Keratinocyte (primary cell): ENCODE measurements around the gene PIP4K2B. TPM values are rescaled to one million over a fixed set of nuclear protein-coding genes. Genes with fewer than 3 reads are reported as not detected.
A peak's percentile ranks its signal among the peaks of the same experiment; 100 is the strongest.

Source experiments
- DNase-seq: peaks from one replicate; pipeline ENCODE4 v3.0.0-alpha.2; 2011; ENCODE audit warnings: low read depth, missing footprints, low spot score
- FAIRE-seq: peaks from 2 replicates; lab custom pipeline; 2011; peaks lifted over from hg19 to GRCh38; lab: Jason Lieb, UNC
- H2AFZ ChIP-seq: 2 replicates; pipeline ENCODE4 v1.6.0; 2012; ENCODE audit warnings: low read length, control low read depth, inconsistent platforms; ENCODE audit not compliant: control insufficient read depth
- H3K27ac ChIP-seq: 2 replicates; pipeline ENCODE4 v1.5.1; 2011; ENCODE audit warnings: low read length; ENCODE audit not compliant: control insufficient read depth, insufficient read depth
- H3K27me3 ChIP-seq: 3 replicates; pipeline ENCODE4 v1.6.0; 2011; ENCODE audit warnings: low read length; ENCODE audit not compliant: control insufficient read depth, insufficient read depth; ENCODE audit errors: extremely low read depth
- H3K36me3 ChIP-seq, 2 experiments: 2 replicates in 1 of 2; 3 replicates in 1 of 2; pipeline ENCODE4 v1.5.1; 2011; ENCODE audit warnings: low read length in 2 of 2, mild to moderate bottlenecking in 1 of 2; ENCODE audit not compliant: control insufficient read depth in 2 of 2, insufficient read depth in 2 of 2; ENCODE audit errors: extremely low read depth in 1 of 2
- H3K4me1 ChIP-seq: 3 replicates; pipeline ENCODE4 v1.5.1; 2011; ENCODE audit warnings: low read length; ENCODE audit not compliant: control insufficient read depth, insufficient read depth; ENCODE audit errors: extremely low read depth
- H3K4me2 ChIP-seq: 3 replicates; pipeline ENCODE4 v1.6.0; 2011; ENCODE audit warnings: low read depth, low read length; ENCODE audit not compliant: control insufficient read depth, insufficient read depth; ENCODE audit errors: extremely low read depth
- H3K4me3 ChIP-seq, 3 experiments: fragments of 200-600 bp in 1 of 3; sonication (generic) in 1 of 3; 2 replicates in 2 of 3; 3 replicates in 1 of 3; pipeline ENCODE4 v1.5.1; 2011 to 2016; ENCODE audit warnings: low read length in 3 of 3, mild to moderate bottlenecking in 3 of 3, control low read depth in 2 of 3, inconsistent platforms in 1 of 3, low read depth in 1 of 3, mixed read lengths in 1 of 3, mixed run types in 1 of 3, moderate library complexity in 1 of 3; ENCODE audit not compliant: control insufficient read depth in 2 of 3, insufficient read depth in 2 of 3; ENCODE audit errors: extremely low read depth in 1 of 3
- H3K79me2 ChIP-seq: 2 replicates; pipeline ENCODE4 v1.6.0; 2012; ENCODE audit warnings: low read length; ENCODE audit not compliant: control insufficient read depth, insufficient read depth
- H3K9ac ChIP-seq: 3 replicates; pipeline ENCODE4 v1.6.0; 2011; ENCODE audit warnings: low read length; ENCODE audit not compliant: control insufficient read depth, insufficient read depth; ENCODE audit errors: extremely low read depth
- H3K9me1 ChIP-seq: 3 replicates; pipeline ENCODE4 v1.6.0; 2011; ENCODE audit warnings: low read length; ENCODE audit not compliant: control insufficient read depth, insufficient read depth; ENCODE audit errors: extremely low read depth
- H3K9me3 ChIP-seq: 2 replicates; pipeline ENCODE4 v1.5.1; 2012; ENCODE audit warnings: low read depth, low read length; ENCODE audit not compliant: control insufficient read depth
- H4K20me1 ChIP-seq: 3 replicates; pipeline ENCODE4 v1.6.0; 2011; ENCODE audit warnings: low read length; ENCODE audit not compliant: control insufficient read depth, insufficient read depth; ENCODE audit errors: extremely low read depth
- EZH2 ChIP-seq: IDR thresholded peaks from one replicate; pipeline ENCODE4 v1.6.1; 2012; ENCODE audit warnings: inconsistent platforms, mild to moderate bottlenecking, low read length, moderate library complexity
- dilution Hi-C: fragments of 300-500 bp; cut with MboI; formaldehyde crosslinking; loops from one replicate; pipeline ENCODE4 v1.7.0; 2020; ENCODE audit warnings: low sequenced_read_pairs; ENCODE audit not compliant: extremely low pct_ligation_motif_present
- polyA minus RNA-seq, 3 experiments: library from RNA; depleted of rRNA, polyadenylated mRNA; stranded (reverse); fragments of >200 nt; gene quantifications; 1 replicate in 1 of 3; 2 replicates in 1 of 3; 3 replicates in 1 of 3; pipeline ENCODE4 v1.2.3, GENCODE V29; 2011
- polyA plus RNA-seq, 5 experiments: library from polyadenylated mRNA; depleted of rRNA in 3 of 5; stranded (reverse) in 3 of 5; stranded (forward) in 1 of 5; unstranded in 1 of 5; fragments of >200 nt; gene quantifications; 1 replicate in 1 of 5; 2 replicates in 3 of 5; 3 replicates in 1 of 5; pipeline versions ENCODE4 v1.2.1 to v1.2.3, GENCODE V29; 2011 to 2012; ENCODE audit warnings: missing spikeins in 2 of 5, low read depth in 1 of 5, low replicate concordance in 1 of 5
- TF ChIP-seq, protein P1 (sequence below), 3 experiments: IDR thresholded peaks in 1 of 3; conservative IDR thresholded peaks in 1 of 3; optimal IDR thresholded peaks in 1 of 3; 2 replicates in 2 of 3; 3 replicates in 1 of 3; pipeline versions ENCODE3 to v1.5.1; 2011; ENCODE audit warnings: low read length in 3 of 3, mild to moderate bottlenecking in 3 of 3, moderate library complexity in 2 of 3, control low read depth in 1 of 3, inconsistent platforms in 1 of 3; ENCODE audit not compliant: insufficient read depth in 2 of 3; ENCODE audit errors: extremely low read depth in 1 of 3

Gene PIP4K2B
- polyA plus RNA-seq, result 26.4 to 29.2 TPM (median 29.2 TPM) in 3 replicates
- polyA plus RNA-seq (2011; ENCODE audit: low read depth), result 9.8 TPM
- 23.8 and 24.4 TPM in 2 replicates for polyA plus RNA-seq (2011; cell fraction: cytosol; rRNA removed)
- 40.8 and 42.6 TPM in 2 replicates for polyA plus RNA-seq (2011; cell fraction: nucleus; rRNA removed)
- 7.6 and 31.4 TPM in 2 replicates for polyA plus RNA-seq (2012; ENCODE audit: low replicate concordance)
- polyA minus RNA-seq, result 64.5 to 72.1 TPM (median 67.2 TPM) in 3 replicates
- 27.4 TPM for polyA minus RNA-seq (2011; cell fraction: cytosol; rRNA and poly(A)+ RNA removed)
- polyA minus RNA-seq (2011; cell fraction: nucleus; rRNA and poly(A)+ RNA removed), result 12.5 and 27.8 TPM in 2 replicates

DNA sequence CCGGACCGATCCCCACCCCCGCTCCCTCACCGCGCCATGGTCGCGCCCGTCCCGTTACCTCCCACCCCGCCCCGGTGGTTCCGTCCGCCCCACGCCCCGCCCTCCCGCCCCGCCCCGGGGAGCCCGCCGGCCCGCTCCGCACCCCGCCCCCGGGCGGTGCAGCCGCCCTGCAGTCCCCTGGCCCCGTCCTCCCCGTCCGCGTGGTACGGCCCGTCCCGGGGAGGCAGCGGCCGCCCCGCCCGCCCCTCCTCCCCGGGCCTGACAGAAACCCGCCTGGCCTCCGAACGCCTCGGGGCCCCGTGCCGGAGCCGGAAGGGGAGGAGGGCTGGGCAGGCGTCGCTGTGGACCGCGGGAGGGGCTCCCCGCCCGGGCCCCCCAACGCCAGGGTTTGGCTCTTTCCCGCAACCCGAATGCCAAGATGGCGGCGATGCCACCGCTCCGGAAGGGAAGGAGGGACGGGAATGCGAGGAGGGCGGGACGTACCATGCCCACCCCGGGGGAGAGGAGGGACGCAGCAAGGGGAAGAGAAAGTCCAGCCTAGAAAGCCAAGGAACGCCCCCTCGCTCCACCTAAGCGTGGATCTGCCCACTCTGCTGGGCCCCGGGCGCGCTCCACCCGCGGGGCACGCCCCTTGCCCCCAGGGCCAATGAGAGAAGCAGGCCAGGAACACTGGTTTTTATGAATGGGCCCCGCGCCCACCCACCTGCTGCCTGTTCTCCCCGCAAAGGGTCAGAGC is at the start of gene PIP4K2B:
TSS of gene PIP4K2B (minus strand) at position 56 of the 736 bp plus-strand sequence. CDS start 132 bp downstream, outside the sequence.
- DNase-seq, result peak; percentile 78
- H3K4me2 ChIP-seq, result peak within 1 kb of the TSS; percentile 87
- no peaks in the 10 kb centered on the region for H3K9me3 ChIP-seq
- H3K9ac ChIP-seq, result peak within 1 kb of the TSS; percentile 86
- no peaks in the 10 kb centered on the region for H3K27me3 ChIP-seq
- H2AFZ ChIP-seq, result peak within 1 kb of the TSS; percentile 64
- H3K4me3 ChIP-seq, result peak within 1 kb of the TSS; percentile 81 to 90 (median 89)
- H3K79me2 ChIP-seq, result peaks cover 41% of the 10 kb centered on the region
- peak within 1 kb of the TSS; percentile 85 for H3K27ac ChIP-seq
- dilution Hi-C loops, result no loop called here
- H3K36me3 ChIP-seq, result peaks cover 16 to 17% of the 10 kb centered on the region in 2 experiments
- peaks cover 20% of the 10 kb centered on the region for H3K4me1 ChIP-seq
- no peaks in the 10 kb centered on the region for H4K20me1 ChIP-seq
- peaks cover 2% of the 10 kb centered on the region for H3K9me1 ChIP-seq
- TF ChIP-seq, protein P1, sequence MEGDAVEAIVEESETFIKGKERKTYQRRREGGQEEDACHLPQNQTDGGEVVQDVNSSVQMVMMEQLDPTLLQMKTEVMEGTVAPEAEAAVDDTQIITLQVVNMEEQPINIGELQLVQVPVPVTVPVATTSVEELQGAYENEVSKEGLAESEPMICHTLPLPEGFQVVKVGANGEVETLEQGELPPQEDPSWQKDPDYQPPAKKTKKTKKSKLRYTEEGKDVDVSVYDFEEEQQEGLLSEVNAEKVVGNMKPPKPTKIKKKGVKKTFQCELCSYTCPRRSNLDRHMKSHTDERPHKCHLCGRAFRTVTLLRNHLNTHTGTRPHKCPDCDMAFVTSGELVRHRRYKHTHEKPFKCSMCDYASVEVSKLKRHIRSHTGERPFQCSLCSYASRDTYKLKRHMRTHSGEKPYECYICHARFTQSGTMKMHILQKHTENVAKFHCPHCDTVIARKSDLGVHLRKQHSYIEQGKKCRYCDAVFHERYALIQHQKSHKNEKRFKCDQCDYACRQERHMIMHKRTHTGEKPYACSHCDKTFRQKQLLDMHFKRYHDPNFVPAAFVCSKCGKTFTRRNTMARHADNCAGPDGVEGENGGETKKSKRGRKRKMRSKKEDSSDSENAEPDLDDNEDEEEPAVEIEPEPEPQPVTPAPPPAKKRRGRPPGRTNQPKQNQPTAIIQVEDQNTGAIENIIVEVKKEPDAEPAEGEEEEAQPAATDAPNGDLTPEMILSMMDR (optimal IDR thresholded peaks at IDR 0.05 in 1 of 3, IDR thresholded peaks at IDR 0.05 in 1 of 3, conservative IDR thresholded peaks at IDR 0.05 in 1 of 3; ENCODE audit: extremely low read depth in 1 of 3, insufficient read depth in 2 of 3, low read length in 3 of 3), result no peak
- no peak for TF ChIP-seq EZH2
- no peak for FAIRE-seq

DNA sequence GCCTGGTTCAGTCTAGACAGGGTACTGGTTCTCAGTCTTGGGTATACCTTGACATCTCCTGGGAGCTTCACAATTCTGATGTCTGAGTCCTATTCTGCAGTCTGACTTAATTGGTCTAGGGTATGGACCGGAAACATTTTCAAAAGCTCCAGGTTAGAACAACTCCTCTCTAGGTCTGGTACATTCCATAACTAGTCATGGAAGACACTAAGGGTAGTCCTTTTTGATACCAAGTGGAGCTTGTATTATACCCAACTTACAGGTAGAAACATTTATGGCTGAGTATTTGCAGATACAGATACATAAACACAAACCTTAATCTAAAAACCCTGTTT is 49.2 kb upstream of the PIP4K2B start:
- no peak for FAIRE-seq
- no peak overlapping the region for H2AFZ ChIP-seq
- H4K20me1 ChIP-seq, result peaks cover 36% of the 10 kb centered on the region
- DNase-seq, result no peak
- H3K27ac ChIP-seq, result no peak overlapping the region
- H3K9me3 ChIP-seq, result no peaks in the 10 kb centered on the region
- peaks cover 36% of the 10 kb centered on the region for H3K79me2 ChIP-seq
- TF ChIP-seq, protein P1 (optimal IDR thresholded peaks at IDR 0.05 in 1 of 3, IDR thresholded peaks at IDR 0.05 in 1 of 3, conservative IDR thresholded peaks at IDR 0.05 in 1 of 3; ENCODE audit: extremely low read depth in 1 of 3, insufficient read depth in 2 of 3, low read length in 3 of 3), result no peak
- TF ChIP-seq EZH2, result no peak
- dilution Hi-C loops, result no loop called here
- peaks cover 18% of the 10 kb centered on the region for H3K4me1 ChIP-seq
- H3K9ac ChIP-seq, result no peak overlapping the region
- peaks cover 3% of the 10 kb centered on the region for H3K9me1 ChIP-seq
- H3K4me3 ChIP-seq, result no peak overlapping the region
- H3K36me3 ChIP-seq, result peaks cover 25 to 49% of the 10 kb centered on the region in 2 experiments
- no peak overlapping the region for H3K4me2 ChIP-seq
- no peaks in the 10 kb centered on the region for H3K27me3 ChIP-seq
